Retinal pigment epithelial cell (primary cell): ENCODE data around the gene FURIN.
"Not testable (repeated sequence)": the region's sequence is repeated elsewhere in the genome, so short reads cannot be mapped to it uniquely, and the experiment has no call there.

ENCODE experiments used
- DNase-seq: peaks from one replicate; pipeline ENCODE4 v3.0.0-alpha.2; 2010; ENCODE audit warnings: low read depth
- H3K4me3 ChIP-seq: 2 replicates; pipeline ENCODE4 v1.5.1; 2011; ENCODE audit warnings: mild to moderate bottlenecking, low read length, control low read depth, moderate library complexity
- TF ChIP-seq, protein P1 (sequence below): conservative IDR thresholded peaks from 2 replicates; pipeline ENCODE4 v1.5.1; 2011; ENCODE audit warnings: low read depth, low read length, control low read depth, inconsistent platforms

Gene FURIN

DNA sequence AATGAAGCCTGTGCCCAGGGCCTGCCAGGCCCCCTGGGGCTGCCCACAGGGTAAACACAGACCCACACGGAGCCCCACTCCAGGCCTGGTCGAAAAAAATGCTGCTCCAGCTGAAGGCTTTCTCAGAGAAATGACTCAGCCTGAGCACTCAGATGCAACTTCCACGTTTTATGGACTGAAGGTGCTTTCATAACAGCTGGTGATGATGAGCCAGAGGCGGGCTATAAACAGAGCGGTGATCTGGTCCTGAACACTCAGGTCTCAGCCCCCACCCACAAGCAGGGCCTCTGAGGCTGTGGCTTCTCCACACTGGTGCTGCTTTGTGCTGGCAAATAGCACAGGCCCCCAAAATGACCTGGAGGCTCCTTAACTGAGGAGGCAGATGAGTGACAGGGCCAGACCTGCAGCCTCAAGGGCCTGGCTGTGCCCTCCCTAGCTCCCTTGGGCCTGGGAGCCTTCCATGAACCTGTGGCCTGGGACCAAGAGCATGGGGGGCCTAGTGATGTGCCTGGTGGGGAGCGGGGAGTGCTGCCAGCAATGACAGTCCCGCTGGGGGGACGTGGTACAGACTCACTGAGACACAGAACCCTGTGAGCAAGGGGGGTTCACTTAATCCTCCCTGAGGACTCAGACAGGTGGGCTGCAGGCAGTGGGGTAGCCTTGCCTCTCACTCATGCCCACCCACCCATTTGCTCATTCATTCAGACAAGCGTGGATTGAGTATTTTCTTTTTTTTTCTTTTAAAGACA is 23.0 kb upstream of the FURIN start:
- no peak for DNase-seq
- H3K4me3 ChIP-seq, result no peak overlapping the region
- TF ChIP-seq, protein P1, sequence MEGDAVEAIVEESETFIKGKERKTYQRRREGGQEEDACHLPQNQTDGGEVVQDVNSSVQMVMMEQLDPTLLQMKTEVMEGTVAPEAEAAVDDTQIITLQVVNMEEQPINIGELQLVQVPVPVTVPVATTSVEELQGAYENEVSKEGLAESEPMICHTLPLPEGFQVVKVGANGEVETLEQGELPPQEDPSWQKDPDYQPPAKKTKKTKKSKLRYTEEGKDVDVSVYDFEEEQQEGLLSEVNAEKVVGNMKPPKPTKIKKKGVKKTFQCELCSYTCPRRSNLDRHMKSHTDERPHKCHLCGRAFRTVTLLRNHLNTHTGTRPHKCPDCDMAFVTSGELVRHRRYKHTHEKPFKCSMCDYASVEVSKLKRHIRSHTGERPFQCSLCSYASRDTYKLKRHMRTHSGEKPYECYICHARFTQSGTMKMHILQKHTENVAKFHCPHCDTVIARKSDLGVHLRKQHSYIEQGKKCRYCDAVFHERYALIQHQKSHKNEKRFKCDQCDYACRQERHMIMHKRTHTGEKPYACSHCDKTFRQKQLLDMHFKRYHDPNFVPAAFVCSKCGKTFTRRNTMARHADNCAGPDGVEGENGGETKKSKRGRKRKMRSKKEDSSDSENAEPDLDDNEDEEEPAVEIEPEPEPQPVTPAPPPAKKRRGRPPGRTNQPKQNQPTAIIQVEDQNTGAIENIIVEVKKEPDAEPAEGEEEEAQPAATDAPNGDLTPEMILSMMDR, result no peak

DNA sequence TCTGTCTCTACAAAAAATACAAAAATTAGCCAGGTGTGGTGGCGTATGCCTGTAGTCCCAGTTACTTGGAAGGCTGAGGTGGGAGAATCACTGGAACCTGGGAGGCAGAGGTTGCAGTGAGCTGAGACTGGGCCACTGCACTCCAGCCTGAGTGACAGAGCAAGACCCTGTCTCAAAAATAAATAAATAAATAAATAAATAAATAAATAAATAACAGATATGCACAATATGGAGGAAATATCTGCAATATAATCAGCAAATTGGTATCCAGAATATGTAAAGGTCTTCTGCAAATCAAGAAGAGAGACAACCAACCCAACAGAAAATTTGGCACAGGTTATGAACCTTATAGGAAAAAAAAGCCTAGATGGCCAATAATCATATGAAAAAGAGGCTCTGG is 19.0 kb upstream of the FURIN start:
- not testable (repeated sequence) for DNase-seq, H3K4me3 ChIP-seq

DNA sequence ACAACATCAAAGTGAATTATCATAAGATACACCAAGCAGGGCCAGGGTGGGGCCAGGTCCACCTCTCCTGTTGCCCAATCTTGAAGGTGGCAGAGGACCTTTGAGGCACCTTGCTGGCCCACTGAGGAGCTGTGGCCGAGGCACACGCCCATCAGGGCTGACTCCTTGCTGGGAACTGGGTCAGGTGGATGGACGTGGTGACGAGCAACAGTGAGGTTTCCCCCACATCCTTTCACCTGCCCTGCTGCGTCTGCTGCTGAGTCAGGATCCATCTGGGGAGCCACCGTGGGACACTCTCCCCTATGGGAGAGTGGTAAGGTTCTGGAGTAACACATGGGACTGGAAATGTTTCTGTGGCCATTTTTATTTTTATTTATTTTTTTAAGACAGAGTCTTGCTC is 17.3 kb upstream of the FURIN start:
- no peak for DNase-seq
- TF ChIP-seq, protein P1, result no peak
- H3K4me3 ChIP-seq, result no peak overlapping the region

DNA sequence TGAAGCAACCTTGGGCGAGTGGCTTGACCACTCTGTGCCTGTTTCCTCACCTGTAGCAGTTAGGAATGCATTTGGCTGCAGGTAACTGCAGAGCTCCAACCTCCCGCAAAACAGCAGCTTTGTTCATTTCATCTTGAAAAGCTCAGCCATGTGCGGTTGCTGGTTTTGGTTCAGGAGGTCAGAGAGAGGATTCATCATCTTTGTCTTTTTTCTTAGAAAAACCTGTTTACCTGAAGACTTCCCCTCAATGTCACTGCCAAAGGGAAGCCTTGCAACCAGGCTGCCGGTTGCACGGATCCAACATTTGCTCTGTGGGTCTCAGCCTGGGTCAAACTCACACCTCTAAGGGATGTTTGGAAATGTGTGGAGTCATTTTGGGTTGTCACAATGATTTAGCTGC is 16.4 kb upstream of the FURIN start:
- TF ChIP-seq, protein P1, result no peak
- no peak for DNase-seq
- no peak overlapping the region for H3K4me3 ChIP-seq

DNA sequence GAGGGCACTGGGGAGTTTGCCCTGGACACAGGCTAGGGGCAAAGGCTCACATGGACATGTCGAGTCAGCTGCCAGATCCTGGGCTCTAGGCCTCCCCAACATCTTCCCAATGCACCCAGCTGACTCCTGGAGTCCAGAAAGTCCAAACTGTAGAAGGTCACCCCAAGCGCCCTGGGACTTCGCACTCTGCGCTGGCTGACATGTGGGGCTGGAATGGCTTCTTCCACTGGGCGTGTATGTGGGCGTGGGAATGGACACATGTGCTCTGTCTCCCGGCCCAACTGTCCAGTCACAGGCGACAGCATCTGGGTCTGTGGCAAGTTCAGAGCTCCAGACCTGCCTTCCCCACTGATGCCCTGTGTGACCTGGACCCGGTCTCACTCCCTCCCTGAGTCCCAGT is 13.2 kb upstream of the FURIN start:
- no peak for DNase-seq
- TF ChIP-seq, protein P1, result no peak
- no peak overlapping the region for H3K4me3 ChIP-seq

DNA sequence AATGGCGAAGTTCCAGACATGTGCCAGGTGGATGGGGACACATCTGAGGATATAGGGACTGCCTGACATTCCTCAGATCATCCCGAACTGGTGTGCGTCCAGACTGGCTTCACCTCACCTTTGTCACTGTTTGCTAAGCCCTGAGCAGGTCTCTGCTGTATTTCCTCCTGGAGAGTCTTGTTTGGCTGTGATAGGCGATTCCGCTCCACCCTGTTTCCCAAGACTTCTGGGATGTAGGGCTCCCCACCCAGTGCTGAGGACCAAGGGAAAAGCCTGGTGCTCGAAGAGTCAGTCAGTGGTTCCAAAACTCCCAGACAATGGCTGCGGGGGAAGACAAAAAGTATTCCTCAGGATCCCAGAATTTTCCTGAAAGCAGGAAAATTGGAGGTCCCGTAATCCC is 11.1 kb upstream of the FURIN start:
- TF ChIP-seq, protein P1, result no peak
- H3K4me3 ChIP-seq, result no peak overlapping the region
- no peak for DNase-seq

DNA sequence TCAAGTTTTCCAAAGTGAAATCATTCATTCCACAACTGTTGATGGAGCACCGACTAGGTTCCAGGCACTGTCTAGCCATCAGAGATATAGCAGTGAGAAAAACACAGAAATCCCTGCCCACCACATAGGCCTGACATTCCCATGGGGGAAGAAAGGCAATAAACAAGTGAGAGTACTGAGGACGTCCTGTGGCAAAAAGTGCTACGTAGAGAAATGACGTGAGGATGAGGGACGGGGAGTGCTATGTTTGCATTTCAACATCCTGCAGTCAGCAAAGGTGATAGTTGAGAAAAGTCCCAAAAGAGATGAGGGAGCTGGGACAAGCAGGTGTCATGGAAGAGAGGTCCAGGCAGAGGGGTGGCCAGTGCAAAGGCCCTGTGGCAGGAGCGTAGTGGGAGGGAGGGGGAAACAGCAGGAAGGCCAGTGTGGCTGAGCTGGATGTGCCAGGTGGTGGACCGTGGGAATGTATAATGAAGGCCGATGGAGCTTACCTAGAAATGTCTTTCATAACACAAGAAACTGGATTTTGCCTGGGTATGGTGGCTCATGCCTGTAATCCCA is 10.4 kb upstream of the FURIN start:
- H3K4me3 ChIP-seq, result no peak overlapping the region
- no peak for DNase-seq
- TF ChIP-seq, protein P1, result no peak
